Measurements from ENCODE around the gene CPXM1.

DNA sequence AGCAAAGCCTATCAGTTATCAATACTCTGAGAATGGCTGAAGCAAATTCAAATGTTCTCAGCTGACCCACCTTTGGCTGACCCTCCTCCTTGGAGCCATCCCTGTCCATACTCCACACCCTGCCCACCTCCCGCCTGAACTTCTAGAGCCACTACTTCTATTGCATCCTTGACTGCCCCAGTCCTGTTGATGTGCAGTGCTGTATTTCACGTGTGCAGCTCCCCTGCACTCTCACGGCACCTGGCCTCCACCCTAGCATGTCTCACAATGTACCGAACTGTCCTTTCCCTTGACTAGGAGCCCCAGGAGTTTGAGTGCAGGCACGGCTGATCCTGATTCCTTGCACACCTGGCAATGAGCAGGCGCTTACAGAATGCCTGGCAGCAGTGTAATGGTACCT is 7.0 kb downstream of the CPXM1 start:
- TF ChIP-seq, protein P1, sequence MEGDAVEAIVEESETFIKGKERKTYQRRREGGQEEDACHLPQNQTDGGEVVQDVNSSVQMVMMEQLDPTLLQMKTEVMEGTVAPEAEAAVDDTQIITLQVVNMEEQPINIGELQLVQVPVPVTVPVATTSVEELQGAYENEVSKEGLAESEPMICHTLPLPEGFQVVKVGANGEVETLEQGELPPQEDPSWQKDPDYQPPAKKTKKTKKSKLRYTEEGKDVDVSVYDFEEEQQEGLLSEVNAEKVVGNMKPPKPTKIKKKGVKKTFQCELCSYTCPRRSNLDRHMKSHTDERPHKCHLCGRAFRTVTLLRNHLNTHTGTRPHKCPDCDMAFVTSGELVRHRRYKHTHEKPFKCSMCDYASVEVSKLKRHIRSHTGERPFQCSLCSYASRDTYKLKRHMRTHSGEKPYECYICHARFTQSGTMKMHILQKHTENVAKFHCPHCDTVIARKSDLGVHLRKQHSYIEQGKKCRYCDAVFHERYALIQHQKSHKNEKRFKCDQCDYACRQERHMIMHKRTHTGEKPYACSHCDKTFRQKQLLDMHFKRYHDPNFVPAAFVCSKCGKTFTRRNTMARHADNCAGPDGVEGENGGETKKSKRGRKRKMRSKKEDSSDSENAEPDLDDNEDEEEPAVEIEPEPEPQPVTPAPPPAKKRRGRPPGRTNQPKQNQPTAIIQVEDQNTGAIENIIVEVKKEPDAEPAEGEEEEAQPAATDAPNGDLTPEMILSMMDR (conservative IDR thresholded peaks at IDR 0.05; ENCODE audit: low read length) = no peak
- TF ChIP-seq EZH2phosphoT487 (IDR thresholded peaks at IDR 0.05; ENCODE audit: borderline replicate concordance) = no peak

Measured in Loucy (cell line).